Astrocyte of the hippocampus (primary cell): ENCODE data around the gene PLXDC1.

Experiments used
- DNase-seq: peaks from one replicate; pipeline ENCODE4 v3.0.0; 2011; ENCODE audit warnings: low read depth, low spot score

The PLXDC1 gene

DNA sequence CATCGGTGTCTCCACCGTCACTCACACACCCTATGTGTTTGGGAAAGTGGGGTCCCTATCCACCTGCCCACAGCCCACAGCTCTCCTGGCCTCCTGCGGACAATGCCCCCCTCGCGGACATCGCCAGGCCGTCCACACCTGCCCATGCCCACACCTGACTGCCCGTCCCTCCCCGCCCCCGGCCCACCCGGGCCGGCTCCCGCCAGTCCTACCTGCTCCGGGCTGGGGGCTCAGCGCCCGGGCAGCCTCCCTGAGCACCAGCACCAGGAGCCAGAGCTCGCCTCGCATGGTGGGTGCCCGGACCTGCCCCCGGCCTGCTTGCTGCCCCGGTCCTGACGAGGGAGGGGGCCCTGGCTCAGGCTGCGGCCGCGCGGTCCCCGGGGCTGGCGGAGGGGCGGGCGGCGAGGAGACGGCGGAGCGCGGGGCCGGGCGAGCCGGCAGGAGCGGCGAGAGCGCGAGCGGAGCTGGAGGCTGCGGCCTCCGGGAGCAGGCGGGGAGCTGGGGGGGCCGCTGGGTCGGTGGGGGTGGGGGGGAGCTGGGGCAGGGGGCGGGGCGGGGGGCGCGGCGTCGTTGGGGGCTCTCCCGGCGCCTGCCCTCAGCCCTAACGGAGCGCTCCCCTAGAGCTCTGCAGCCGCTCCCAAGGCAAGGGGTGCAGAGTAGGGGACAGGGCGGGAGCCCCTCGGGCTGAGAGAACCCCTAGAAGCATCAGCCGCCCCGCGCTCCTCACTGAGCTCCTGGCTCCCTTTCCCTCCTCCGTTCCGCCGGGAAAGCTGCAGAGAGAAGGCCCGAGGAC, at the start of gene PLXDC1:
Gene PLXDC1 (minus strand): TSS at position 488 of the 793 bp plus-strand sequence. CDS start 200 bp downstream, at position 288.
- no peak for DNase-seq

DNA sequence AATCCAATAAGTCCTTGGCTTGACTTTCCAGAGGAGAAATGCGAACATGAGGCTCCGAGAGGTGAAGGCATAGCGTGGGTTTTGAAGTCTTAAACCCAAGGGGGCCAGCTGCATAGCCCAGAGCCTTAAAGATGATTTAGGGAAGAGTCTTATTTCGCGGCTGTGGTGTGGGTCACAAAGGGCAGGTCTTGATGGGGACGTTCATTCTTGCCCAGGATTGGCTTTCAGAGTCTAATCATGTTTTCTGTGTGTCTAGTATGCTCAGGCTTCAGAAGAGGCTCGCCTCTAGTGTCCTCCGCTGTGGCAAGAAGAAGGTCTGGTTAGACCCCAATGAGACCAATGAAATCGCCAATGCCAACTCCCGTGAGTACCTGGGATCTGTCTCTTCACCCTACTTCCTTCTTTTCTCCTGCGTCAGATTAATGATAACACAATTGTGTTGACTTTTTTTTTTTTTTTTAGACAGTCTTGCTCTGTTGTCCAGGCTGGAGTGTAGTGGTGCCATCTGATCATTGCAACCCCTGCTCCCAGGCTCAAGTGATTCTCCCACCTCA, 49.6 kb upstream of the PLXDC1 start:
- no peak for DNase-seq

DNA sequence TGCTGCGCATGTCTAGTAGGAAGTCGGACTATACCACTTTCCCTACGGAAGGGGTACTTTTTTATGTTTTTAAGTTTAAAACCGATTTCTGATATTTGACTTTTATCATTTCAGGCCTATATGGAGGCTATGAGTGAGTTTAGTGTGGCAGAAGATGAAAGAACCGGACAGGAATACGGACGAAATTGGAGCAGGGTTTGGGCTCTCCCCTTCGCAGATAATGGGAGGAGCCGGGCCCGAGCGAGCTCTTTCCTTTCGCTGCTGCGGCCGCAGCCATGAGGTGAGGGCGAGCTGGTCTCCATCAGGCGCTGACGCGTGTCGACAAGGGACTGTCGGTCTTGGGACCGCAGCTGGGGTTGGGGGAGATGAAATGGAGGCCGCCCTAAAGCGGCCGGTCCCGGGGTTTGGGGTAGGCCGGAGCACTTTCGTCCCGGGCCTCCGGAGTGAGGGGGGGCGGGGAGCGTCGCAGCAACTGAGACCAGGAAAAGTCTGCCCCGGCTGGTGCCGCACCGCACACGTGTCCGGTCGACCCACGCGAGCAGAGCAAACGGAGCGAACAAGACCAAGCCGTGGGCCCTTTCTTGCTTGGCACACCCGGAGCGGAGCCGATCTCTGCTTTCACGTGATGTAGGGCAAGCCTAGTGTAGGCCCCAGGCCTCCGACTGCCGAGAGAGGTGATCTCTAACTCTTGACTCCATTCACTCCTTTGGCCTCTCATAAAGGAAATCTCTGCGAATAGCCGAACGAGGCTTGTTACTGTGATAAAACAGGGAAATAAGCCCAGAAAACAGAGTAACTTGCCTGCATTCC, 48.8 kb upstream of the PLXDC1 start, which contains the start of gene RPL19:
Gene RPL19 (plus strand): TSS at position 214 of the 810 bp plus-strand sequence. CDS start 62 bp downstream, at position 276.
- DNase-seq, result no peak

DNA sequence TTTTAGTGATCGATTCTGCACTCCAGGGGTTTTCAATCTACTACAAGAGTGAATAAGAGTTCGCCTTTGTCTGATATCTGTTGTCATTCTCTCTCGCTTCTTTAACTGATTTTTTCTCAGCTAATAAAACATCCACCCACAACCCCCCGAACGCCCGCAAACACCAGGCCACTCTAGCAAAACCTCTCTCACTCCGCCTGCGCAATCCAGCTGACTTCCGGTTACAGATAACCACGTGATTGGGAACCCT, 48.3 kb upstream of the PLXDC1 start:
- peak; percentile 95 for DNase-seq

DNA sequence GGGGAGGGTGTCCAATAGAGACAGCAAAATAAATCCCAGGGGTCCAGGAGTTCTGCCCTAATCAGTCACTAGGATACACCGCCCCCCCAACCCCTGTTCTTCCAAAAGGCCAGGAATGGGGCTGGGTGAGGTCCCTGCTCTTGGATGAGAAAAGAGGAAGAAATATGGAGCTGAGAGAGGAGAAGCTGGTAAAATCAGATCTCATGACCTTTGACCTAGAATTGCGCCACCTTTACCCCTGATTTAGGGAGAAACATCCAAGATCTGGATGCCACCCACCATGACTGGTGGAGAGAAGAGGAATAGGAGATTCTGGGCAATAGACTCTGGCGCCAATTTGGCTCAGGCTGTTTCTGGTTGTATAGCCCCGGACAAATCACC, 46.7 kb upstream of the PLXDC1 start:
- no peak for DNase-seq

DNA sequence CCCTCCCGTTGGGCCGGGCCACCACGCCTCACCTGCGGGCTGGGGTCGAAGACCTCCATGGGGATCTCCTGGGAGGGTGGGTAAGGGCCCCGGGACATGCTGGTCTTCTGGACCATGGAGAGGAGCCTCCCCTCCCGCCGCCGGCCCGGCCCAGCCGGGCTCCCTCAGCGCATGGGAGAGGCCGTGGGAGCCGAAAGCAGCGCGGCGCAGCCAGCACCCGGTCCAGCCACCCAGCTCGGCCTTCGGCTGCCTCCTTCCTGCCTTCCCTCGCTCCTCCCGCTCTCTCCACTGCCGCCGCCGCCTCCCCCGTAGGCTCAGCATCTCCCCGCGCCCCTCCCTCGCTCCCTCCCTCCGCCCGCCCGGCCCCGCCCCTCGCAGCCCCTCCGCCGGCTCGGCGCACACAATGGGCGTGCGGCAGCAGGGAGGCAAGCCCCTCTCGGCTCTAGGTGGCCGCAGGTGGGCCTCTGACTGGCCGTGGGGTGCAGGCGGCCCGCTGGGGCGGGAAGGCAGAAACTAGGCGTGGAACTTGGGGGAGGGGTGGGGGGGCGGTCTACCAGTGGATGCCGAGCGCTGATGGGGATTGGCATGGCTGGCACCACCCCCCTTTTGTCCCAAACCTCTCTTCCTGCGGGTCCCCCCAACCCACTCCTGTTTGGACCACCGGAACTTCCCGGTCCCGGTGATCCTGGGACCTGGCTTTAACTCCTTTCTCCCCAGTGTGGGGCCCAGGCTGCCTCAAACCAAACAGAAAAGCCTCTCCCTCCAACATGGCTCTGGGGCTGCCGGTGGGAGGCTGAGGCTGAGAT, 46.1 kb upstream of the PLXDC1 start, which contains the start of gene CACNB1:
Gene CACNB1 (minus strand): TSS at position 290 of the 806 bp plus-strand sequence. CDS start 174 bp downstream, at position 116.
- peak; percentile 93 for DNase-seq

DNA sequence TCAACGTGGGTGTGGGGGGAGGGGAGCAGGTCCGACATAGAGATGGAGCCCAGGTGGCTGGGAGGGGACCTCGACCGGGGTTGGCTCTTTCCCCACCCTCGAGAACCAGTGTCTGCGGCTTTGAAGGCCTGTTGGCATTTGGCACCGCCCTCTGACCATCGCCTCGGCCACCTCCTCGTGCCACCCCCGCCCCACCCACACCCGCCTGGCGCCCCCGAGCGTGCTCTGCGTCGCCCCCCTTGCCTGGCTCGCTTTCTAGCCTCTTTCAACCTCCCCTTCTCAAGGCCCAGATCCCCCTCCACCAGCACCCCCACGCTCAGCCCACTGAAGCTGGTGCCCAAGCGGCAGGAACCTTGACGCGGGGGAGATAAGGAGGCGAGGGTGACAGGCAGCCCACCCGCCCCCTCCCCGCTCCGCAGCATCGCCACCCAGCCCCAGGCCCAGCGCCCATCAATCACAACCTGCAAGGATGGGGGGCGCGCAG, 45.4 kb upstream of the PLXDC1 start:
- peak; percentile 59 for DNase-seq

DNA sequence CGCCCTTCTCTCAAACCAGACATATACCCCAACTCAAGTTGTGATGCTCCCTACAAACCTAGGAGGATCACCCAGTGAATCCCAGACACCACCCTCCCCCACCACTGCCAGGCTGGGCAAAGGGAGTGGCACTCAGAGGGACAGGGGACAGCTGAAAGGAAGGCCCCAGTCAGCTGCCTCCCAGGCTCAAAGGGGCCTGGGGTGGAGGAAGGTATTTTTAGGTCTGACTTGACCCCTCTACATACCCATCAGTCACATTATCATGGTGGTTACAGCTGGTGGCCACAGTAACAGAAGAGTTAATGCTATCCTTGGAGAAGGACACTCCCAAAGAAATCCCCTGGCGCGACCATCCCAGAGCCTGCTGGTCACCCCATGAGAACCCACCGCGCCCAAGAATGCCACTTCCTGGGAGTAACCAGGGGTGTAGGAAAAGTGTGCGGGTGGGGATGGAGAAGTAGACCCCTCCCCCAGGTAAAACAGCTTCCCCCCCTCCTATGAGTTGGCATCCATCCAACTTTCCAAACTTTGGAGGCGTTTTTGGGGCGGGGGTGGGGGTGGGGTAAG, 44.9 kb upstream of the PLXDC1 start:
- DNase-seq, result no peak

DNA sequence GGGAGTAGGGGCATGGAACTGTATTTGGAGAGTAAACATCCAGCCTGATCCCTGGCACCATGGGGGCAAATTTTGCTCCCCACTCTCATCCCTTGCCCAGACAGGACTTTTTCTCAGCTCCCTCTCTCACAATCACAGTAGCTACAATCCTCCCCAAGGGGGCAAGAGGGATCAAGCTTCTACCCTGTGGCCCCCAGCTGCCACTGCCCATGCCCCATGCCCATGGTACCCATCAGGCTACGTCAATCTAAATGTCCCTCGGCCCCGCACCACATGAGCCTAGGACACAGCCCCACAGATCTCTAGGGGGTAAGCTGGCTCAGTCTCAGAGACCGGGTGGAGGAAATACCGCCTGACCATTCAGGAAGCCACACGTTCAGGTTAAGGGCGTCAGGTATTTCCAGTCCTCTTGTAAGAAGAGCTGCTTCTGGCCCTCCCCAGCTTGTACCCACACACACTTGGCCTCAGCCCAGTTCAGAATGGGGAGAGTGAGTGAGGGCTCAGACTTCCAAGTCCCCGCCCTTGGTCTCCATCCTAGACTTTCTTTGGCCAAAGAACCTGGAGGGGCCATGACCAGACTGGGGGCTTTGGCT, 44.2 kb upstream of the PLXDC1 start:
- peak; percentile 51 for DNase-seq

DNA sequence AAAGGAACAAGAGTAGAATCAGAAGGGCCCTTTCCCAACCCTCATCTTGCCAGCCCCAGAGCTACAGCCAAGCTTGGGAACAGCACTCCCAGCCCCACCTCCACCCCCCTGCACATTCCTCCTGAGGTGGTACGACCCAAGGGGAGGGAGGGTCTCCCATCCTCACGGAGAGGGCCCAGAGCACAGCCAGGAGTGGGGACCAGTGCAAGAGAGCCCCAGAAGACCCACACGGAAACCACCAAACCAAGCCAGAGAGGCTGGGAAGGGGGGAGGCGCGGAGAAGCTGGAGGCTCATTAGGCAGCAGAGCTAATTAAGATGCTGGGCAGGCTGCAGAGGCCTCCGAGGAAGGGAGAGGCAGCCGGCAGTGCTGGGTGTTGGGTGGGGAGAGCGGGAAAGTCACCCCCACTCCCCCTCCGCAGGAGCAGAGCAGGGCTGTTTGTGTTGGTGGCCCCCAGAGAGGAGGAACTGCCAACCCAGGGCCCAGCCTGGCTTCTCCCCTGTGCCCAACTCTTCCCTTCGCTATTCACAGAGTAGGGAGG, 43.6 kb upstream of the PLXDC1 start:
- peak; percentile 51 for DNase-seq

DNA sequence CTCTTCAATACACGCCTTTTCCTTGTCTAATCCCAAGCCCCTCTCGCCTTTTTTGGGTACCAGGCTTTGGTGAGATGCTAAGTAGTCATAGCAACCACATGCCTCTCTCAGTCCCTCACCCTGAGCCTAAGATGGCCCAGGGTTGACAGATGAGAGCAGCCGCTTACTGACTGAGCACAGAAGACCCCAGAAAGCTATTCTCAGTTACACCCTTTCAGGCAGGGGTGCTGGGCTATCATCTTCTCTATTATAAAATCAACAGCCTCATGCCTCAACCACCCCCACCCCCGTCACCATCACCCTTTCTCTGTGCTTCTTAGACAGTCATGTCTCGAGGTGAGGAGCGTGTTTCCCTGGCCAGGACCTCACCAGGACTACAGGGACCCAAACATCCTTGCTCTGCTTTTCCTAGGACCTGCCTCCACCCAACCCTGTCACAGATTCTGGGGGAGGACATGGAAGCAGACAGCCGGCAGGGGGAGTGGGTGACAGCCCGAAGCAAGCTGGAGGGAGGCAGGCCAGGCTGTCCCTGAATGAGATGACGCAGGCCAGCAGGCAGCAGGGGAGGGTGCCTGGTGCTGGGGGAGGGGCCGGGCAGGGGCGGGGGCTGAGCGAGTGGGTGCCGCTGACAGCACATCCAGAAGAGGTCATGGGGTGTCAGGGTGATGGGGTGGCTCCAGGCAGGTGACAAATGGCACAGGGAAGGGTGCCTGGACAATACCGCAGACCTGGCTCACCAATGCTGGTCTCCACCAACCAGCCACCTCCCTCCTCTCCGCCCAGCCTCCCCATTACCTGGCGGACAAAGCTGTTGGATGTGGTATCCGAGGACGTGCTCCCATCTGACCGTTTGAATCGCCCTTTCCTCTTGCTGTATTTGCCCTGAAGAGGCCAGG, 42.9 kb upstream of the PLXDC1 start:
- peak; percentile 86 for DNase-seq

DNA sequence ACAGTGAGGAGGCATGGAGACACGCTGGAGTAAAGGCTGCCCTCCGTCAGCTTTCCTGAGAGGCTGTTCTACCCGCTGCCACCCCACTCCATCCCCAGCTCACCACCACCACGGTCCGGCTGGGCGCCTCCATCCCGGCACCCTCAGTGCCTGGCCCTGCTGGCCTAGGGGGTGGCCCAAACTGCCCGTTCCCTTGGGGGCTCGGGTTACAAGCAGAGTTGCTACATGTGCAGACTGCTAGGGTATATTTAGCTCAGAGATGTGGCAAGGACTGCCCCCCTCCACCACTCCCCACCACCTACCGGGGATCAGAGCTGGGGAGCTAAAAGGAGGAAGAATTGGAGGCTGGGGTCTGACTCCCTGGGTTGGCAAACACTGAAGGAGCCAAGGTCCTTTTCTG, 41.9 kb upstream of the PLXDC1 start:
- no peak for DNase-seq

DNA sequence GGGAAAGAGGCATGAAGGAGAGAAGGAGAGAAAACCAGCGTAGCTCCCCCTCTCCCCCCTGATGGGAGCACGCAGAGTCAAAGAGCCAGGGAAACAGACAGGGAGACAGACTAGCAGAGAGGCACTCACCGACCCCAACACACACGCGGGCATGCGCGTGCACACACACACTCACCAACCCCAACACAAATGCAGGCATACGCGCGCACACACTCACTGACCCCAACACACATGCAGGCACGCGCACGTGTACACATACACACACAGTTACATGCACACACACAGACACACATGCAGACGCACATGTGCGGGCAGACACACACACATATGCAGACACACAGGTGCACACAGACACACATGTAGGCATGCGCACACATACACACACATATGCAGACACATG, 41.5 kb upstream of the PLXDC1 start:
- DNase-seq, result no peak

DNA sequence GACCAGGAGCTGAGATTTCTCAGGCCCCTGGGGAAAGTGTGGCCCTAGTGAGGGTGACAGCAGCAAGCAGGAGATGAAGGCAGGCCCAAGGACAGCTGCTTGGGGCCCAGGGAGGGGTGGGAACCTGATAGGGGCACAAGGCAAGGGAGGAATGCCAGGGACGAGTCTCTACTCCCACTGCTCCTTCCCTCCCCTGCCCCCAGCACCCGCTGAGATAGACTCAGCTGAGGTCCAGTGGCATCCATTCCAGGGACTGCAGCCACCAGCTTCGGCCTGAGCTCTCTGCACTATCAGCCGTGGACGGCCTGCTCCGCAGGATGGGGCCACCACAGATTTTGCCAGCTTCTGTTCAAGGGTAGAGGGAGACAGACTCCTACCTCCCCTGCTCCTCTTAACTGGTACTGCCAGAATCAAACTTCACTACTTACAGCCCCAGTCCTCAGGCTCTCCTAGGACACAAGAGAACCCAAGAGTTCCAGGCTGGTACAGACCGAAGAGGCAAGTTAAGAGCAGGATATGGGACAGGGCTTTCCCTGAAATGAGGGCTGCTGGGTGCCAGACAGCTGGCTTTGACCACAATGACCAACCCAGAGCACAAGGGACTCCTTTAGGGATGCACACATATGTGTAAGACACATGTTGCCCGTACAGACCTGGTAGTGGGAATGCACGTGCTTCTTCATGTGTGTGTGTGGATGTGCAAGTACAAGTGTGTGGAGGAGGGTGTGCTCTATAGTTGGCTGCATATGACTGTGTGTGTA, 40.5 kb upstream of the PLXDC1 start:
- DNase-seq, result no peak

DNA sequence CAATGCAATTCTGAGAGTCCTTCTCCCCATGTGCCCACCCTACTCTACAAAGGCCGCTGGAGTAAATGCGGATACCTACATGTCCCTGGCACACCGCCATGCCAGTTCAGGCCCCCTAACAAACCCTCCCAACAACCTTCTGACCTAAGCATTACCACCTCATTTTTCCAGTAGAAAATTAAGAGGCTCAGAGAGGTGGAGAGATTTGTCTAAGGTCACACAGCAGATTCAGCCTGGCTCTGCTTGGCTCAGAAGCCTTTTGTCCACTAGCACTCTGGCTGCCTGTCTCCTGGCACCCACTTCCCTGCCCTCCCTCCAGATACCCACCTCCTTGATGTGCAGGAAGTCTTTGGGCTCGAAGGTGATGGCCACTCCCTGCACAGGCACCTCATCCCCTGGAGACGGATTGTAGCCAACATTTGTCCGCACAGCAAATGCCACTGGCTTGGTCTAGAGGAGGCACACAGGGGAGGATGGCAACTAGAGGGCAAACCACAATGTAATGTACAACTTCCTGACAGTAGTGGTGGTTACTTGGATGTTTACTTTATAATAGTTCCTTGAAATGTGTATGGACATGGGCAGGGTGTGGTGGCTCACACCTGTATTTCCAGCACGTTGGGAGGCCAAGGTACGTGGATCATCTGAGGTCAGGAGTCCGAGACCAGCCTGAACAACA, 35.9 kb upstream of the PLXDC1 start:
- no peak for DNase-seq

DNA sequence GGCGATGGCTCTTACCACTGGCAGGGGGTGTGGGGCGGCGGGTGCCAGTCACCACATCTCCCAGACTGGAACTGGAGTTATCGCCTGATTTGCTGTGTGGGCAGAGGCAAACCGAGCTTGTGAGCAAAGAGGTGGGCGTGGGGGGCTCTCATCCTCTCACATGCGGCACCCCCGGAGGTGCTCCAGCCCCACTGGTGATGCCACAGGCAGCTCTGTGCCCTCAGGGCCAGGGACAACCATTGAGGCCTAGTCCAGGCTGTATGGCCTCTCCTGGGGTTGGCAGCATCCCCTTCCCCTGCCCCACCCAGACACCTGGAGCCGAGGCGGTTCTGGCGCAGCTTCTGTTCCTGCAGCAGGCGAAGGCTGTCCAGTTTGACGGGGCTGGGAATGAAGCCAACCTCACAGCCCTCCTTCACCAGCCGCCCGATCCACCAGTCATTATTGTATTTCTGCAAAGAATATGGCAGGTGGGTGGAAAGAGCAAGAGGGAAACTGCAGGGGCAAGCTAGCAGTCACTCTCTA, 35.1 kb upstream of the PLXDC1 start:
- DNase-seq, result no peak

DNA sequence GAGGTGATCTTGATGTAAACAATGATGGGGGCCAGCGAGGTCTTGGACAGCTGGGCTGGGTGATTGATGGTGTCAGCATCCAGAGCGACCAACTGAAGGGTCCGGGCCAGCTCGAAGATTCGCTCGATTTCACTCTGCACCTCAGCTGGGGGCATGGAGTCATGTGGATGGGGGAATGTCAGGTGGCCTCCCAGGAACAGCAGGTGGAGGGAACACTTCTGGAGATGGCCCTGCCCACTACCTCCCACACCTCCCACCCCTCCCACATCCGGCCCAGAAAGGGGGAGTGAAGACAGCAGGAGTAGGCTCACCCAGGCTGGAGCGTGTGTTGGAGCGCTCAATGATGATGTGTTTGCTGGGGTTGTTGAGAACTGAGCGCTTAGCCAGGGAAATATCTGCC, 32.3 kb upstream of the PLXDC1 start:
- DNase-seq, result no peak

DNA sequence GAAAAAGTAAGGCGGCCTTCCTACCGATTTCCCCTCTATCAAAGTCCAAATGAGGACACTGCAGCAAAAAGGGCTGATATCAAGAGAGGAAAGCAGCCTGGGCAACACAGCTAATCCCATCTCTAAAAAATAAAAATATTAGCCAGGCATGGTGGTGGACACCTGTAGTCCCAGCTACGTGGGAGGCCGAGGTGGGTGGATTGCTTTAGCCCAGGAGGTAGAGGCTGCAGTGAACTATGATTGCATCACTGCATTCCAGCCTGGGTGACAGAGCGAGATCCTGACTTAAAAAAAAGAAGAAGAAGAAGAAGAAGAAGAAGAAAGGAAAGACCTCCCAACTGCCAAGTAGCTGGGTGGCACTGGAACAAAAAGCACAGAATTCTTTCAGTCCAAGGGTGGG, 31.6 kb upstream of the PLXDC1 start:
- DNase-seq, result no peak
